Effector memory CD4-positive, alpha-beta T cell (primary cell): ENCODE data around the gene HLA-C.
"Not testable (repeated sequence)": the region's sequence is repeated elsewhere in the genome, so short reads cannot be mapped to it uniquely, and the experiment has no call there.

Source experiments
- DNase-seq, 3 donors: peaks; one replicate each; pipeline ENCODE4 v3.0.0-alpha.2; 2020
- H3K27ac ChIP-seq: 2 replicates; pipeline ENCODE4 v1.7.0; 2013; ENCODE audit warnings: mild to moderate bottlenecking, low read length, moderate library complexity; ENCODE audit not compliant: insufficient read depth, poor library complexity, severe bottlenecking
- H3K27me3 ChIP-seq: replicated peaks from 2 replicates; pipeline ENCODE4 v1.7.0; 2013; ENCODE audit warnings: mild to moderate bottlenecking, low read length; ENCODE audit not compliant: insufficient read depth, control insufficient read depth, poor library complexity, severe bottlenecking
- H3K36me3 ChIP-seq: 2 replicates; pipeline ENCODE4 v1.7.0; 2013; ENCODE audit warnings: mild to moderate bottlenecking, low read length, moderate library complexity; ENCODE audit not compliant: control insufficient read depth, insufficient read depth
- H3K4me1 ChIP-seq: 2 replicates; pipeline ENCODE4 v1.7.0; 2013; ENCODE audit warnings: low read length, mild to moderate bottlenecking; ENCODE audit not compliant: control insufficient read depth, insufficient read depth, poor library complexity, severe bottlenecking
- H3K4me3 ChIP-seq: 2 replicates; pipeline ENCODE4 v1.7.0; 2013; ENCODE audit warnings: low read length, low read depth, mild to moderate bottlenecking; ENCODE audit not compliant: insufficient read depth, poor library complexity, severe bottlenecking
- H3K9me3 ChIP-seq: 2 replicates; pipeline ENCODE4 v1.7.0; 2013; ENCODE audit warnings: mild to moderate bottlenecking, low read length, moderate library complexity; ENCODE audit not compliant: control insufficient read depth

The HLA-C gene

GRCh38 chr6:31272836-31273626 lies 1.1 kb upstream of the HLA-C start:
- H3K9me3 ChIP-seq = no peaks in the 10 kb centered on the region
- no peak for DNase-seq
- H3K4me1 ChIP-seq = peaks cover 32% of the 10 kb centered on the region
- peaks cover 35% of the 10 kb centered on the region for H3K36me3 ChIP-seq
- no peaks in the 10 kb centered on the region for H3K27me3 ChIP-seq
- peak overlapping the region; percentile 93 for H3K4me3 ChIP-seq
- H3K27ac ChIP-seq = peak overlapping the region; percentile 99

GRCh38 chr6:31272436-31272835 lies 544 bp upstream of the HLA-C start:
- Histone ChIP-seq H3K4me3 (peak overlapping the region; percentile 93), H3K27ac (peak overlapping the region; percentile 99), H3K4me1 (peaks cover 32% of the 10 kb centered on the region), H3K36me3 (peaks cover 37% of the 10 kb centered on the region), H3K9me3 (no peaks in the 10 kb centered on the region), H3K27me3 (no peaks in the 10 kb centered on the region)
- no peak for DNase-seq

GRCh38 chr6:31270788-31271640 lies 878 bp downstream of the HLA-C start:
- DNase-seq = peak; percentile 60 to 71 (median 68)
- Histone ChIP-seq H3K36me3 (peaks cover 37% of the 10 kb centered on the region), H3K27me3 (no peaks in the 10 kb centered on the region), H3K27ac (peak overlapping the region; percentile 99), H3K4me3 (peak overlapping the region; percentile 93), H3K9me3 (no peaks in the 10 kb centered on the region), H3K4me1 (peaks cover 32% of the 10 kb centered on the region)

GRCh38 chr6:31268836-31269235 lies 3.1 kb downstream of the HLA-C start:
- H3K4me1 ChIP-seq = peaks cover 30% of the 10 kb centered on the region
- H3K27me3 ChIP-seq = no peaks in the 10 kb centered on the region
- H3K27ac ChIP-seq = no peak overlapping the region
- no peaks in the 10 kb centered on the region for H3K9me3 ChIP-seq
- H3K36me3 ChIP-seq = peaks cover 37% of the 10 kb centered on the region
- H3K4me3 ChIP-seq = peak overlapping the region; percentile 93
- no peak for DNase-seq

GRCh38 chr6:31268369-31268765 lies 3.5 kb downstream of the HLA-C start:
- no peak for DNase-seq
- H3K4me1 ChIP-seq = peaks cover 25% of the 10 kb centered on the region
- H3K27me3 ChIP-seq = no peaks in the 10 kb centered on the region
- no peak overlapping the region for H3K27ac ChIP-seq
- H3K36me3 ChIP-seq = peaks cover 37% of the 10 kb centered on the region
- H3K9me3 ChIP-seq = no peaks in the 10 kb centered on the region
- H3K4me3 ChIP-seq = no peak overlapping the region

- DNase-seq = no peak
- no peak overlapping the region for H3K4me3 ChIP-seq
Measured at GRCh38 chr6:31267651-31268368, 4.1 kb downstream of the HLA-C start.

GRCh38 chr6:31266567-31267360 lies 5.1 kb downstream of the HLA-C start:
- Histone ChIP-seq H3K4me3 (no peak overlapping the region), H3K9me3 (no peaks in the 10 kb centered on the region), H3K4me1 (peaks cover 24% of the 10 kb centered on the region), H3K27ac (no peak overlapping the region), H3K36me3 (peaks cover 37% of the 10 kb centered on the region), H3K27me3 (no peaks in the 10 kb centered on the region)
- no peak for DNase-seq

More at GRCh38 chr6:31267651-31268368, 4.1 kb downstream of the HLA-C start:
- Histone ChIP-seq H3K4me1 (peaks cover 24% of the 10 kb centered on the region), H3K27ac (peak overlapping the region; percentile 16), H3K9me3 (no peaks in the 10 kb centered on the region), H3K27me3 (no peaks in the 10 kb centered on the region), H3K36me3 (peaks cover 37% of the 10 kb centered on the region)

- Histone ChIP-seq H3K4me3 (no peak overlapping the region), H3K27me3 (no peaks in the 10 kb centered on the region), H3K36me3 (peaks cover 31% of the 10 kb centered on the region), H3K4me1 (peaks cover 24% of the 10 kb centered on the region), H3K9me3 (no peaks in the 10 kb centered on the region), H3K27ac (peak overlapping the region; percentile 2)
- no peak for DNase-seq
Measured at GRCh38 chr6:31265926-31266325, 6.0 kb downstream of the HLA-C start.

- H3K27me3 ChIP-seq, H3K4me3 ChIP-seq, H3K4me1 ChIP-seq, H3K36me3 ChIP-seq, DNase-seq, H3K27ac ChIP-seq, H3K9me3 ChIP-seq: not testable (repeated sequence)
Measured at GRCh38 chr6:31263346-31263933, 8.5 kb downstream of the HLA-C start.
